Aorta (tissue), 5 donors: Measurements from ENCODE around the gene TRIM69. TPM values are rescaled to one million over a fixed set of nuclear protein-coding genes. Genes with fewer than 3 reads are reported as not detected.
A peak's percentile ranks its signal among the peaks of the same experiment; 100 is the strongest.

ENCODE experiments used
- ATAC-seq: fragments of 200-7000 bp; cut with Tn5 transposase; one replicate; pipeline ENCODE4 v1.9.1; 2022; ENCODE audit warnings: moderate library complexity; ENCODE audit not compliant: low FRiP score
- DNase-seq, 2 donors: peaks; one replicate each; pipeline ENCODE4 v3.0.0-alpha.2; 2020
- H3K27ac ChIP-seq, 2 donors: one replicate each; pipeline ENCODE4 v1.5.1; 2013; ENCODE audit warnings: low read length in 2 of 2, mild to moderate bottlenecking in 2 of 2, moderate library complexity in 2 of 2, control low read depth in 1 of 2, inconsistent platforms in 1 of 2, low read depth in 1 of 2
- H3K27me3 ChIP-seq, 2 donors: one replicate each; pipeline ENCODE4 v1.6.1; 2013; ENCODE audit warnings: control low read depth in 1 of 2, low read length in 1 of 2, mild to moderate bottlenecking in 1 of 2, moderate library complexity in 1 of 2; ENCODE audit not compliant: insufficient read depth in 2 of 2, control insufficient read depth in 1 of 2
- H3K36me3 ChIP-seq, 2 donors: one replicate each; pipeline ENCODE4 v1.6.1; 2013; ENCODE audit warnings: control low read depth in 1 of 2, low read length in 1 of 2, mild to moderate bottlenecking in 1 of 2; ENCODE audit not compliant: insufficient read depth in 2 of 2, control insufficient read depth in 1 of 2
- H3K4me1 ChIP-seq, 2 donors: one replicate each; pipeline ENCODE4 v1.6.1; 2013; ENCODE audit warnings: low read length in 2 of 2, control low read depth in 1 of 2, mild to moderate bottlenecking in 1 of 2, moderate library complexity in 1 of 2; ENCODE audit not compliant: insufficient read depth in 2 of 2, control insufficient read depth in 1 of 2
- H3K4me3 ChIP-seq, 2 donors: one replicate each; pipeline ENCODE4 v1.5.1; 2013; ENCODE audit warnings: low read length in 2 of 2, control low read depth in 1 of 2, mild to moderate bottlenecking in 1 of 2
- H3K9me3 ChIP-seq: one replicate; pipeline ENCODE4 v1.6.1; 2013; ENCODE audit warnings: mild to moderate bottlenecking, low read length; ENCODE audit not compliant: control insufficient read depth
- WGBS, 2 donors: extraction: QIAGEN DNeasy Blood & Tissue Kit; methylation state at CpG; one replicate each; pipeline ENCODE4 v1.1.7; 2013; 5-methylcytosine and 5-hydroxymethylcytosine counted together
- intact Hi-C, 2 donors: fragments of 100-400 bp; cut with DNase I; formaldehyde crosslinking; loops; one replicate each; pipeline versions ENCODE4 v1.14.2 to v1.15.0; 2022
- polyA plus RNA-seq, 2 donors: library from polyadenylated mRNA; stranded (reverse); fragments of 200-250 nt; gene quantifications; one replicate each; pipeline ENCODE4 v1.2.3, GENCODE V29; 2013
- total RNA-seq, 2 donors: library from RNA; stranded (reverse); fragmentation: NEBNext Ultra II Directional; extraction: Animal tissue kit (Norgen Biotek cat#: 25700); gene quantifications; one replicate each; pipeline ENCODE4 v1.2.1, GENCODE V29; 2021
- donor health status: healthy with polysubstance abuse.
- donor health status: Bipolar disorder and iron deficiency.
- donor health status: DM: no; HTN: no; CAD: no.
- donor health status: DM: no; HTN: no; CAD: no.
- donor health status: DM: yes; HTN: yes; CAD: no.

TRIM69 gene
- total and polyA plus RNA-seq, 4 donors = 15.0 to 28.6 (median 15.8) TPM

DNA sequence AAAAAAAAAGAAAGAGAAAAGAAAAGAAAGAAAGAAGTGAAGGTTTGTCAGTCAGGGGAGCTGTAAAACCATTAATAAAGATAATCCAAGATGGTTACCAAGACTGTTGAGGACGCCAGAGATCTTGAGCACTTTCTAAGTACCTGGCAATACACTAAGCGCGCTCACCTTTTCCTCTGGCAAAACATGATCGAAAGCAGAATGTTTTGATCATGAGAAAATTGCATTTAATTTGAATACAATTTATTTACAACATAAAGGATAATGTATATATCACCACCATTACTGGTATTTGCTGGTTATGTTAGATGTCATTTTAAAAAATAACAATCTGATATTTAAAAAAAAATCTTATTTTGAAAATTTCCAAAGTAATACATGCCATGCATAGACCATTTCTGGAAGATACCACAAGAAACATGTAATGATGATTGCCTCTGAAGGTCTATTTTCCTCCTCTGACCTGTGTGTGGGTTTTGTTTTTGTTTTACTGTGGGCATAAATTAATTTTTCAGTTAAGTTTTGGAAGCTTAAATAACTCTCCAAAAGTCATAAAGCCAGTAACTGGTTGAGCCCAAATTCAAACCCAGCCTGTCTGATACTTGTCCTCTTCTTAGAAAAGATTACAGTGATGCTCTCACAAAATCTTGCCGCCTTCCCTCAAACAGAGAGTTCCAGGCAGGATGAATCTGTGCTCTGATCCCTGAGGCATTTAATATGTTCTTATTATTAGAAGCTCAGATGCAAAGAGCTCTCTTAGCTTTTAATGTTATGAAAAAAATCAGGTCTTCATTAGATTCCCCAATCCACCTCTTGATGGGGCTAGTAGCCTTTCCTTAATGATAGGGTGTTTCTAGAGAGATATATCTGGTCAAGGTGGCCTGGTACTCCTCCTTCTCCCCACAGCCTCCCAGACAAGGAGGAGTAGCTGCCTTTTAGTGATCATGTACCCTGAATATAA lies 23.0 kb upstream of the TRIM69 start:
- intact Hi-C loops = loop anchor here (5.0 kb wide), 1 partner anchor 51 kb away; the partner anchor contains the start of gene SPG11 (in 2 of the 2)

DNA sequence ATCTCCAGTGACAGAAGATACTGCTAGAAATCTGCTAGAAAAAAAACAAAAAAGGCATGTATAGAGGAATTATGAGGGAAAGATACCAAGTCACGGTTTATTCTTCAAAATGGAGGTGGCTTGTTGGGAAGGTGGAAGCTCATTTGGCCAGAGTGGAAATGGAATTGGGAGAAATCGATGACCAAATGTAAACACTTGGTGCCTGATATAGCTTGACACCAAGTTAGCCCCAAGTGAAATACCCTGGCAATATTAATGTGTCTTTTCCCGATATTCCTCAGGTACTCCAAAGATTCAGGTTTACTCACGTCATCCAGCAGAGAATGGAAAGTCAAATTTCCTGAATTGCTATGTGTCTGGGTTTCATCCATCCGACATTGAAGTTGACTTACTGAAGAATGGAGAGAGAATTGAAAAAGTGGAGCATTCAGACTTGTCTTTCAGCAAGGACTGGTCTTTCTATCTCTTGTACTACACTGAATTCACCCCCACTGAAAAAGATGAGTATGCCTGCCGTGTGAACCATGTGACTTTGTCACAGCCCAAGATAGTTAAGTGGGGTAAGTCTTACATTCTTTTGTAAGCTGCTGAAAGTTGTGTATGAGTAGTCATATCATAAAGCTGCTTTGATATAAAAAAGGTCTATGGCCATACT lies 21.1 kb upstream of the TRIM69 start:
- H3K4me3 ChIP-seq = no peak overlapping the region
- peaks cover 0 to 9% of the 10 kb centered on the region in 2 donors for H3K36me3 ChIP-seq
- intact Hi-C loops = no loop called here
- no peaks in the 10 kb centered on the region for H3K9me3 ChIP-seq
- H3K4me1 ChIP-seq = peaks cover 0 to 1% of the 10 kb centered on the region in 2 donors
- H3K27me3 ChIP-seq = no peaks in the 10 kb centered on the region
- DNase-seq (no peak), ATAC-seq (no peak)
- WGBS, 2 donors = 87 to 88% methylated on average over 6 of the region's 6 CpGs
- no peak overlapping the region for H3K27ac ChIP-seq

More for the DNA sequence above, 23.0 kb upstream of the TRIM69 start:
- no peaks in the 10 kb centered on the region for H3K9me3 ChIP-seq
- no peaks in the 10 kb centered on the region for H3K27me3 ChIP-seq
- H3K4me1 ChIP-seq = peaks cover 0 to 1% of the 10 kb centered on the region in 2 donors
- H3K4me3 ChIP-seq = peak overlapping the region; percentile 77 to 96
- ATAC-seq (no peak), DNase-seq (no peak)
- peaks cover 0 to 9% of the 10 kb centered on the region in 2 donors for H3K36me3 ChIP-seq
- H3K27ac ChIP-seq = peak overlapping the region in 1 of 2 donors; percentile 32
- WGBS, 2 donors = 87 to 97% methylated on average over 5 of the region's 5 CpGs

DNA sequence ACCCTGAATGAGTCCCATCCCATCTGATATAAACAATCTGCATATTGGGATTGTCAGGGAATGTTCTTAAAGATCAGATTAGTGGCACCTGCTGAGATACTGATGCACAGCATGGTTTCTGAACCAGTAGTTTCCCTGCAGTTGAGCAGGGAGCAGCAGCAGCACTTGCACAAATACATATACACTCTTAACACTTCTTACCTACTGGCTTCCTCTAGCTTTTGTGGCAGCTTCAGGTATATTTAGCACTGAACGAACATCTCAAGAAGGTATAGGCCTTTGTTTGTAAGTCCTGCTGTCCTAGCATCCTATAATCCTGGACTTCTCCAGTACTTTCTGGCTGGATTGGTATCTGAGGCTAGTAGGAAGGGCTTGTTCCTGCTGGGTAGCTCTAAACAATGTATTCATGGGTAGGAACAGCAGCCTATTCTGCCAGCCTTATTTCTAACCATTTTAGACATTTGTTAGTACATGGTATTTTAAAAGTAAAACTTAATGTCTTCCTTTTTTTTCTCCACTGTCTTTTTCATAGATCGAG lies 20.5 kb upstream of the TRIM69 start:
- intact Hi-C loops = no loop called here
- Histone ChIP-seq H3K4me1 (peaks cover 0 to 1% of the 10 kb centered on the region in 2 donors), H3K27me3 (no peaks in the 10 kb centered on the region), H3K27ac (no peak overlapping the region), H3K9me3 (no peaks in the 10 kb centered on the region), H3K4me3 (no peak overlapping the region), H3K36me3 (peaks cover 0 to 9% of the 10 kb centered on the region in 2 donors)
- ATAC-seq = no peak
- 91% methylated on average over 2 of the region's 2 CpGs for WGBS, 2 donors
- DNase-seq = no peak

GRCh38 chr15:44716983-44717602 lies 19.2 kb upstream of the TRIM69 start:
- Histone ChIP-seq H3K36me3 (peaks cover 0 to 9% of the 10 kb centered on the region in 2 donors), H3K4me1 (peaks cover 0 to 1% of the 10 kb centered on the region in 2 donors), H3K27ac (no peak overlapping the region), H3K4me3 (no peak overlapping the region), H3K27me3 (no peaks in the 10 kb centered on the region), H3K9me3 (no peaks in the 10 kb centered on the region)
- ATAC-seq = no peak
- DNase-seq = no peak
- intact Hi-C loops = no loop called here
- 90 to 93% methylated on average over 2 of the region's 2 CpGs for WGBS, 2 donors

DNA sequence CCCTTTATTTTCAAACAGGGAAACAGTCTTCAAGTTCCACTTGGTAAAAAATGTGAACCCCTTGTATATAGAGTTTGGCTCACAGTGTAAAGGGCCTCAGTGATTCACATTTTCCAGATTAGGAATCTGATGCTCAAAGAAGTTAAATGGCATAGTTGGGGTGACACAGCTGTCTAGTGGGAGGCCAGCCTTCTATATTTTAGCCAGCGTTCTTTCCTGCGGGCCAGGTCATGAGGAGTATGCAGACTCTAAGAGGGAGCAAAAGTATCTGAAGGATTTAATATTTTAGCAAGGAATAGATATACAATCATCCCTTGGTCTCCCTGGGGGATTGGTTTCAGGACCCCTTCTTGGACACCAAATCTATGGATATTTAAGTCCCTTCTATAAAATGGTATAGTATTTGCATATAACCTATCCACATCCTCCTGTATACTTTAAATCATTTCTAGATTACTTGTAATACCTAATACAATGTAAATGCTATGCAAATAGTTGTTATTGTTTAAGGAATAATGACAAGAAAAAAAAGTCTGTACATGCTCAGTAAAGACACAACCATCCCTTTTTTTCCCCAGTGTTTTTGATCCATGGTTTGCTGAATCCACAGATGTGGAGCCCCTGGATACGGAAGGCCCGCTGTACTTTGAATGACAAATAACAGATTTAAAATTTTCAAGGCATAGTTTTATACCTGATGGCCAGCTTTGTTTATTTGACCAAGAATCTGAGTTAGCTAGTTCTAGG lies 18.0 kb upstream of the TRIM69 start:
- 62 to 64% methylated on average over 4 of the region's 4 CpGs for WGBS, 2 donors
- intact Hi-C loops = no loop called here
- peaks cover 0 to 9% of the 10 kb centered on the region in 2 donors for H3K36me3 ChIP-seq

GRCh38 chr15:44718927-44719292 lies 17.4 kb upstream of the TRIM69 start:
- H3K9me3 ChIP-seq = no peaks in the 10 kb centered on the region
- no peak overlapping the region for H3K27ac ChIP-seq
- no peak overlapping the region for H3K4me3 ChIP-seq
- ATAC-seq (no peak), DNase-seq (no peak)
- intact Hi-C loops = no loop called here
- H3K4me1 ChIP-seq = peaks cover 0 to 1% of the 10 kb centered on the region in 2 donors
- 90 to 93% methylated on average over 8 of the region's 8 CpGs for WGBS, 2 donors
- H3K36me3 ChIP-seq = peaks cover 0 to 9% of the 10 kb centered on the region in 2 donors
- no peaks in the 10 kb centered on the region for H3K27me3 ChIP-seq

More for the DNA sequence above, 18.0 kb upstream of the TRIM69 start:
- Histone ChIP-seq H3K27ac (no peak overlapping the region), H3K4me1 (peaks cover 0 to 1% of the 10 kb centered on the region in 2 donors), H3K27me3 (no peaks in the 10 kb centered on the region), H3K4me3 (no peak overlapping the region), H3K9me3 (no peaks in the 10 kb centered on the region)
- DNase-seq (no peak), ATAC-seq (no peak)

DNA sequence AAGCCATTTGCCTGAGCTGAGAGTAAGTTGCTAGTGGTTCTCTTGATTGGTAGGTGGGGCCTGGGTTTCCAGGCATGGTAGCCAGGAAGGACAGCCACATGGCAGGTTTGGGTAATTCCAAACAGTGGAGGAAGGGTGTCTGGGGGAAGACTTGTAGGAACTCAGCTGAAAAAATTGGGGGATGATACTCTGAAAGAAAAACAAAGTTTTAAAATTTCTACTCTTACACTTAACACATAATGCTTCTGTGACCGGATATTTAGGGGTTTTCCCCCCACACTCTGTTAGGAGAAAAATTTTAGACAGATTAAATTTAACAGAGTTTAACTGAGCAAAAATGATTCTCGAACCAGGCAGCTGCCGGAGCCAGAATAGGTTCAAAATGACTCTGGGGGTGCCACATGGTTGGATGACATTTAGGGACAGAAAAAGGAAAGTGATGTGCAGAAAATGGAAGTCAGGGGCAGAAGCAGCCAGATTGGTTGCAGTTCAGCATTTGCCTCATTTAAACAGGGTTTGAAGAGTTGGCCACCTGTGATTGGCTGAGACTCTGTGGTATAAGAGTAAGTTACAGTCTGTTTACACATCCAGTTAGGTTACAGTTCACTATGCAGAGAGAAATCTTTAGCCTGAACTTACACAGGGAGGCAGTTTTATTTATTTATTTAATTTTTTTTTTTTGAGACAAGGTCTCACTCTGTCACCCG lies 16.9 kb upstream of the TRIM69 start:
- 76 to 79% methylated on average over 4 of the region's 4 CpGs for WGBS, 2 donors
- H3K9me3 ChIP-seq = no peaks in the 10 kb centered on the region
- intact Hi-C loops = no loop called here
- no peak for DNase-seq
- H3K27me3 ChIP-seq = no peaks in the 10 kb centered on the region
- peaks cover 0 to 1% of the 10 kb centered on the region in 2 donors for H3K4me1 ChIP-seq
- ATAC-seq = peak; percentile 11
- no peak overlapping the region for H3K27ac ChIP-seq
- H3K36me3 ChIP-seq = peaks cover 0 to 9% of the 10 kb centered on the region in 2 donors
- no peak overlapping the region for H3K4me3 ChIP-seq
